Activated naive CD8-positive, alpha-beta T cell treated with anti-CD3 and anti-CD28 coated beads, Interleukin-2, amount 50 U/mL, for 24 hours (primary cell): Measurements from ENCODE around the gene ENG.
"Not testable (repeated sequence)": the region's sequence is repeated elsewhere in the genome, so short reads cannot be mapped to it uniquely, and the experiment has no call there.

Source experiments
- ATAC-seq: fragments of 150-1000 bp; cut with Tn5 transposase; one replicate; pipeline ENCODE4 v1.10.0; 2021
- DNase-seq: peaks from one replicate; pipeline ENCODE4 v3.0.0; 2021
- H3K27ac Mint-ChIP-seq: one replicate; pipeline ENCODE4 v1.8.0; 2021; ENCODE audit warnings: mild to moderate bottlenecking, mixed read lengths
- H3K27me3 Mint-ChIP-seq: one replicate; pipeline ENCODE4 v1.8.0; 2021; ENCODE audit warnings: mixed read lengths
- H3K36me3 Mint-ChIP-seq: one replicate; pipeline ENCODE4 v1.8.0; 2021; ENCODE audit warnings: low read depth, mixed read lengths
- H3K4me1 Mint-ChIP-seq: one replicate; pipeline ENCODE4 v1.8.0; 2021; ENCODE audit warnings: mixed read lengths
- H3K4me3 Mint-ChIP-seq: one replicate; pipeline ENCODE4 v1.8.0; 2021; ENCODE audit warnings: mild to moderate bottlenecking, moderate library complexity, mixed read lengths
- H3K9me3 Mint-ChIP-seq: one replicate; pipeline ENCODE4 v1.8.0; 2021; ENCODE audit warnings: mixed read lengths

Gene ENG

DNA sequence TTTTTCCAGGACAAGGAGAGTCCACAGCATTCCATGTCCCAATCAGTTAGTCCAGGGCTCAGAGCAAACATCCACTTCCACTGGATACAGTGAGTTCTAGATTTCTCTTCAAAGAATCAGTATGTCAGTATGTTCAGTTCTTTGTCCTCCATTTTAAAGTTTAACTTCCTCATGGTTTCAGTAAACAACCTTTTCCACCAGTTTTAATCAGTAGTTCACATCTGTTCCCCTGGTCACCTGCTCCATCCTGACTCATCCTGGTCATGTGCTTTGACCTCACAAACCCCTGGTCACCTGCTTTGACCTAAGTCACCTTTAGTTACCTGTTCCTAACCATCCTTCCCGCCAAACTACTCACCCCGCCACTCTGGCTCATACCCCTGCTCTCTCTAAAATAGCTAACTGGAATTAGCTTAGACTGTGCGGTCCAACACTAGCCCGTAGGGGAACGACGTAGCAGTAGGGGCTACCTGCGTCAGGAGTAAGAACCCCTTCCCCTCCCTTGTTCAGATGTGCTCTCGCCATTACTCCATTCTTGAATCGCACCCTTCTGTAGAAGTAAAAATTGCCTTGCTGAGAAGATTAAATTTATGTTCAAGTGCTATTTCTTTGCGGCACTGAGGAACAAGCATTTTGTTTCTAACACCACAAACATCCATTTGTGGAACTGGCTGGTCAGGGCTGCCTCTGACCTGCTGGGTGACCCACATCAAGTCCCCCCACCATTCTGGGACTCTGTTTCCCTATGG lies 5.5 kb downstream of the ENG start:
- H3K4me3 Mint-ChIP-seq = no peak overlapping the region
- H3K9me3 Mint-ChIP-seq = peaks cover 9% of the 10 kb centered on the region
- H3K27ac Mint-ChIP-seq = no peak overlapping the region
- H3K4me1 Mint-ChIP-seq = peaks cover 15% of the 10 kb centered on the region
- ATAC-seq (no peak), DNase-seq (no peak)
- peaks cover 35% of the 10 kb centered on the region for H3K36me3 Mint-ChIP-seq
- no peaks in the 10 kb centered on the region for H3K27me3 Mint-ChIP-seq

- no peaks in the 10 kb centered on the region for H3K27me3 Mint-ChIP-seq
- peaks cover 12% of the 10 kb centered on the region for H3K4me1 Mint-ChIP-seq
- ATAC-seq = no peak
- H3K27ac Mint-ChIP-seq = no peak overlapping the region
- H3K9me3 Mint-ChIP-seq = peaks cover 9% of the 10 kb centered on the region
- H3K36me3 Mint-ChIP-seq = peaks cover 35% of the 10 kb centered on the region
- H3K4me3 Mint-ChIP-seq = no peak overlapping the region
- DNase-seq = no peak
These were observed 6.4 kb downstream of the ENG start for GRCh38 chr9:127847833-127848755.

DNA sequence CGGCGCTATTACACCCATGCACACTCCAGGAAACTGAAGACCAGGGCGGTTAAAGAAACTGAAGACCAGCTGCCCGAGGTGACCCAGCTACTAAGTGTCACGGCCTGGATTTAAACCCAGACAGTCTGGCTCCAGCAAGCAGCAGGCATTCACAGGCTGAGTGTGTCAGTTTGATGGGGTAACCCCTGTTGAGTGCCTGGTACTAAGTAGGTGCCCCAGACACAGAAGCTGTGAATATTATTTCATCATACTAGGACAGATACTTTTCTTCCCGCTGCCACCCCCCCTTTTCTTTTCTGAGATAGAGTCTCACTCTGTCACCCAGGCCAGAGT lies 7.3 kb downstream of the ENG start:
- Mint-ChIP-seq H3K9me3 (peaks cover 9% of the 10 kb centered on the region), H3K4me1 (peaks cover 6% of the 10 kb centered on the region), H3K36me3 (peaks cover 33% of the 10 kb centered on the region), H3K27ac (no peak overlapping the region), H3K27me3 (no peaks in the 10 kb centered on the region), H3K4me3 (no peak overlapping the region)
- DNase-seq (no peak), ATAC-seq (no peak)

DNA sequence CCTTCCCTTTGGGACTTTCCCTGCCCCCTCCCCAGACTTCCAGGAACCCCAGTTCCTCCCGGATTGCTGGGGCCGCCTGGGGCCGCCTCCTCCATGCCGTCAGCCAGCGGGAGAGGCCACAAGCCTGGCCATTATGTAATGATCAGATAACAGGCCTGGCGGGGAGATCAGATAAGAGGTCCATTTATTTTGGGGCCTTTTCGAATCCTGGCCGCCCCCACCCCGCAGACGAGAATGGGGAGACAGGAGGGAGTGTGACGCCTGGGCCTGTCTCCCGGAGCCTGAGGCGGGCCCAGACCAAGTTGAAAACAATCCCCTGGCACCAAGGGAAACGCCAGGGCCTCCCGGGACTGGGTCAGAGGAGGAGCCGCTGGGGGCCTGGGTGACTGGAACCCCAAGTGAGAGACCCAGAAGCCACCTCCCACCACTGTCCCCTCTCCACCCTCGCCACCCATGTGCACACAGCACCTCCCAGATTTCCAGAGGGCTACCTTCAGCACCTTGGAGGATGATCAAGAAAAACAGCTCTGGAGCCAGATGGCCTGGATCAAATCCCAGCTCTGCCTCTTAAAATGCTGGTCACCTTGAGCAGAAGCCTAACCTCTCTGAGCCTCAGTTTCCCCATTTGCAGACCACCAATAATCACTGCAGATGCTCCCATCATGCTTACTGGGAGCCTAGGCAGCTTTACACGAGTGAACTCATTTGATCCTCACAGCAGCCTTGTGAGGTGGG lies 7.8 kb downstream of the ENG start:
- H3K9me3 Mint-ChIP-seq = peaks cover 9% of the 10 kb centered on the region
- DNase-seq (no peak), ATAC-seq (no peak)
- no peak overlapping the region for H3K4me3 Mint-ChIP-seq
- H3K4me1 Mint-ChIP-seq = peaks cover under 1% of the 10 kb centered on the region
- H3K36me3 Mint-ChIP-seq = peaks cover 34% of the 10 kb centered on the region
- no peak overlapping the region for H3K27ac Mint-ChIP-seq
- no peaks in the 10 kb centered on the region for H3K27me3 Mint-ChIP-seq

GRCh38 chr9:127845619-127846018 lies 8.8 kb downstream of the ENG start:
- DNase-seq, H3K4me3 Mint-ChIP-seq, H3K4me1 Mint-ChIP-seq, H3K27me3 Mint-ChIP-seq, ATAC-seq, H3K27ac Mint-ChIP-seq, H3K9me3 Mint-ChIP-seq: not testable (repeated sequence)
- H3K36me3 Mint-ChIP-seq = peaks cover 28% of the 10 kb centered on the region

DNA sequence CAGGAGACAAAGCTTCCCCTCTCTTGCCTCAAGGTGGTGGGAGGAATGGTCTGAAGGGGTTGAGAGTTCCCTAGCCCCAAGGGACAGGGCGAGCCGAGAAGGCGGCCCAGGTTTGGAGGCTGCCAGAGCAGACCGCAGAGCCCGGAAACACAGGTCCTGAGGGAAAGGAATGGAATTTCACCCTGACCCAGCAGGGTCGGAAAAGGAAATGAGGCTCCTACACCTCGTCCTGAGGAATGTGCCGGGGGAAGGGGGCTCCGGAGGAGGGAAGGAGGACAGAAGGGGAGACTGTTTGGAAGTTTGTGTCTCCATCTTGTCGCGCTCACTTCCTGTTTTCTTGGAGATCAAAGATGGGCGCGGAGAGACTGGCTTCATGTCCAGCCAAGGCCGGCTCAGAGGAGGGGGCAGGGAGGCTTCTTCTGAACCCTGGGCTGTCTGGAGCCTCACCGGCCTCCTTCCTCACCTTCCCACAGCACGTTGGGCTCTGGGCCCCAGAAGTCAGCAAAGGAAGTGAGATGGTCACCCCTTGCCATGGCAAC lies 9.6 kb downstream of the ENG start:
- DNase-seq (no peak), ATAC-seq (no peak)
- H3K4me1 Mint-ChIP-seq = no peaks in the 10 kb centered on the region
- peaks cover 9% of the 10 kb centered on the region for H3K9me3 Mint-ChIP-seq
- H3K27me3 Mint-ChIP-seq = no peaks in the 10 kb centered on the region
- no peak overlapping the region for H3K27ac Mint-ChIP-seq
- H3K36me3 Mint-ChIP-seq = peaks cover 23% of the 10 kb centered on the region
- no peak overlapping the region for H3K4me3 Mint-ChIP-seq

GRCh38 chr9:127841087-127841835 lies 13.2 kb downstream of the ENG start:
- Mint-ChIP-seq H3K27ac (no peak overlapping the region), H3K27me3 (no peaks in the 10 kb centered on the region), H3K4me1 (peaks cover 6% of the 10 kb centered on the region), H3K9me3 (no peaks in the 10 kb centered on the region), H3K4me3 (no peak overlapping the region), H3K36me3 (peaks cover 5% of the 10 kb centered on the region)
- no peak for DNase-seq
- no peak for ATAC-seq

DNA sequence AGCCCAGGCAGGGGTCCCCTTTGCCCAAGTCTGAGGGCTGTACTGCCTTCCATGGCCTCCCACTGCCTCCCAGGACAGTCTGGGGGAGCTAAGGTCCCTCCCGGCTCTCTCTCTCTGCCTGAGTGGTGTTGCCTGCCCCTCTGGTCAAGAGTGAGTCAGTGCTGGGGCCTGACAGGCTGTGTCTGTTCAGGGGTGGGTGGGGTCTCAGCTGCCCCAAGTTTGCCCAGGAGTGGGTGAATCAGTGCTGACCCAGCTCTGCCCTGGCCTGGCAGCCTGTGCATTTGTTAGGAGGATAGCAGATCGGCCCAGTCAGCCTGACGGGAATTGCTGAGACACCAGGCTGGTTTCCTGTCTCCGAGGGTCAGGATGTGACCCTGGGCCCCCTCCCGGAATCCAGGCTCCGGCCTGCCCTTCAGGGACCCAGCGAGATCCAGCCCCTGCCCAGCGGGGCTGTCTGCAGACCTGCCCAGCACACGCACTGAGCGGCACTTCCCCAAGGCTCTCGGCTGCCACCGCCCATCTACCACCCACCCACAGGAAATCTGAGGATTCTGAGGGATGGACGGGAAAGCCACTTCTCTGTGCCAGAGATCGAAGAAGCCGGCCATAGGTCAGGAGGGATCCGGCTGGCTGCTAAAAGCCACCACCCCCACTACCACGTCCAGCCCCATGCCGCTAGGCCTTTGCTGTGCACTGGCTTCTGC lies 15.9 kb downstream of the ENG start:
- DNase-seq (no peak), ATAC-seq (no peak)
- Mint-ChIP-seq H3K4me3 (no peak overlapping the region), H3K27ac (no peak overlapping the region), H3K4me1 (peaks cover 20% of the 10 kb centered on the region), H3K27me3 (no peaks in the 10 kb centered on the region), H3K36me3 (peaks cover 5% of the 10 kb centered on the region), H3K9me3 (no peaks in the 10 kb centered on the region)

DNA sequence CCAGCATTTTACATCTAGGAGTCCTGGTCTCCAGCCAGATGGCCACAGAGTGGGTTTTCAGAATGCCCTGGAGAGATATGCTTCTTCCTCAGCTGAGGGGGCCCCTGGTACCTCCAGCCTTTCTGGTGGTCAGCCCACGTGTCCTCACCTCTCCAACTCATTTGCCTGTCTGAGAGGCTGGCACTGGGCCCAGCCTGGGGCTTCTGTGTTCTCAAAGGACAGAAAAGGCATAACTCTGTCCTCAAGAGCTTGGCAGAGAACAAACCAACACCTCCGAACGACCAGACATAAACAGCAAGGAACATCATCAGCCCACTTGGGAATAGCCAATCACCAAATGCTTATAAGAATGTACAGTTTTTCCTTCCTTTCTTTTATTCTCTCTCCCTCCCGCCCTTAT lies 17.1 kb downstream of the ENG start:
- H3K4me1 Mint-ChIP-seq = peaks cover 30% of the 10 kb centered on the region
- DNase-seq (no peak), ATAC-seq (no peak)
- no peaks in the 10 kb centered on the region for H3K27me3 Mint-ChIP-seq
- H3K27ac Mint-ChIP-seq = no peak overlapping the region
- no peak overlapping the region for H3K4me3 Mint-ChIP-seq
- H3K9me3 Mint-ChIP-seq = no peaks in the 10 kb centered on the region
- peaks cover 5% of the 10 kb centered on the region for H3K36me3 Mint-ChIP-seq

GRCh38 chr9:127836561-127836960 lies 17.9 kb downstream of the ENG start:
- not testable (repeated sequence) for H3K27ac Mint-ChIP-seq, H3K4me3 Mint-ChIP-seq, DNase-seq, H3K9me3 Mint-ChIP-seq, H3K27me3 Mint-ChIP-seq, ATAC-seq, H3K36me3 Mint-ChIP-seq
- peaks cover 36% of the 10 kb centered on the region for H3K4me1 Mint-ChIP-seq

DNA sequence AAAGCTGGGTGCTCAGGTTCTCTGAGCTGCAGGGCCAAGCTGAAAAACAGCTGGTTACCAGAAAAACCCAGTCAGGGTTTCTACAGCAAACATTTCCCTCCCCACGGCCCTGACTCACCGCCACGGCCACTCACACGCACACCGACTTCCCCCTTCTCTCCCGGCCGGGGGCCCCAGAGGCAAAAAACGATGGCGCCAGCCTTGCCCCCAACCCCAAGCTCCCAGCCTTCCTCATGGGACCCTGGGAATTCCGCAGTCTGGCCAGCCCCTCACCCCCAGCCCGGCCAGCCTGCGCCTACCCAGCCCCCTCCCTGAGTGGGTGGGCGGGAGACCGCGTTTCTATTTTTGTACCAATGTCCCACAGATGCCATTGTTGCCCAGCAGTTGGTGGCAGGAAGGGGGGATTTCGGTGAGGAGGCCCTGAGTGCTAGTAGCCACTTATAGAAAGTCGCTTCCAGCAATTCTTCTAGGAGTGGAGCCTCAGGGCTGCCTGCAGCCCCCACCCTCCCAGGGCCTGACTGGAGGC lies 18.4 kb downstream of the ENG start:
- Mint-ChIP-seq H3K9me3 (no peaks in the 10 kb centered on the region), H3K27ac (peak overlapping the region; percentile 67), H3K27me3 (no peaks in the 10 kb centered on the region), H3K4me3 (no peak overlapping the region), H3K4me1 (peaks cover 36% of the 10 kb centered on the region), H3K36me3 (peaks cover 2% of the 10 kb centered on the region)
- DNase-seq (peak; percentile 57), ATAC-seq (peak; percentile 77)

- no peaks in the 10 kb centered on the region for H3K27me3 Mint-ChIP-seq
- no peaks in the 10 kb centered on the region for H3K36me3 Mint-ChIP-seq
- peaks cover 36% of the 10 kb centered on the region for H3K4me1 Mint-ChIP-seq
- ATAC-seq (no peak), DNase-seq (no peak)
- peak overlapping the region; percentile 78 for H3K27ac Mint-ChIP-seq
- no peaks in the 10 kb centered on the region for H3K9me3 Mint-ChIP-seq
- no peak overlapping the region for H3K4me3 Mint-ChIP-seq
These were observed 20.9 kb downstream of the ENG start for GRCh38 chr9:127833555-127833954.

DNA sequence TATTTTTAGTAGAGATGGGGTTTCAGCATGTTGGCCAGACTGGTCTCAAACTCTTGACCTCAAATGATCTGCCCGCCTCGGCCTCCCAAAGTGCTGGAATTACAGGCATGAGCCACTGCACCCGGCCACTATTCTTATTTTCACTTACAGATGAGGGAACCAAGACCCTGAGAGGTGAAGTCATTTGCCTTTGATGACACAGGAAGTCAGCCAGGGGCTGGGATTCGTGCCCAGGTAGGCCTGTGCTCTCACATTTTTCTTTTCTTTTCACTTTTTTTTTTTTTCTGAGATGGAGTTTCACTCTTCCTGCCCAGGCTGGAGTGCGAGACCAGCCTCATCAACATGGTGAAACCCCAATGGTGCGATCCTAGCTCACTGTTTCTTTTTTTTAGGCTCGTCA lies 22.2 kb downstream of the ENG start:
- Mint-ChIP-seq H3K27ac (peak overlapping the region; percentile 70), H3K36me3 (no peaks in the 10 kb centered on the region), H3K9me3 (no peaks in the 10 kb centered on the region), H3K4me3 (no peak overlapping the region), H3K4me1 (peaks cover 31% of the 10 kb centered on the region), H3K27me3 (no peaks in the 10 kb centered on the region)
- DNase-seq (no peak), ATAC-seq (no peak)
